ENCODE data around the gene REV3L. TPM values are rescaled to one million over a fixed set of nuclear protein-coding genes. Genes with fewer than 3 reads are reported as not detected.

The REV3L gene
- total RNA-seq, 1 experiment from 2014 or later: 12.8 TPM

DNA sequence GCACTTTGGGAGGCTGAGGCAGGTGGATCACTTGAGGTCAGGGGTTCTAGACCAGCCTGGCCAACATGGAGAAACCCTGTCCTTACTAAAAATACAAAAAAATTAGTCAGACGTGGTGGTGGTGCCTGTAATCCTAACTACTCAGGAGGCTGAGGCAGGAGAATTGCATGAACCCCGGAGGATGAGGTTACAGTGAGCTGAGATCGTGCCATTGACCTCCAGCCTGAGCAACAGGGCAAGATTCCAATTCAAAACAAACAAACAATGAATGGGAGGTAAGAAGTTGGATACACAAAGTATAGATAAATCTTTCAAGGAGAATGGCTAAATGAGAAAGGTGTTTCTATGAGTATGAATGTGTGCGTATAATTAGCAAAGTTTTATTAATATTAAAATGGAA is 75.3 kb downstream of the REV3L start:
- ATAC-seq: no peak
- RAD21 ChIA-PET (ENCODE audit: low non-redundant PET in 1 of 2, low total read pairs in 2 of 2, uncharacterized antibody in 2 of 2, unreplicated experiment in 2 of 2): no interaction called here

More for the DNA sequence above, 75.3 kb downstream of the REV3L start:
- no peaks in the 10 kb centered on the region for H3K9me2 ChIP-seq (ENCODE audit: insufficient read depth)
- TF ChIP-seq FOSL1 (IDR thresholded peaks at IDR 0.05; ENCODE audit: low read depth): no peak
- TF ChIP-seq SP1 (IDR thresholded peaks at IDR 0.05; ENCODE audit: low read depth): no peak
- no peak for TF ChIP-seq SRF (IDR thresholded peaks at IDR 0.05; ENCODE audit: low read depth)
- no peak for TF ChIP-seq ZBTB33 (IDR thresholded peaks at IDR 0.05; ENCODE audit: extremely low read depth, insufficient replicate concordance, low read length)
- TF ChIP-seq, protein P1, sequence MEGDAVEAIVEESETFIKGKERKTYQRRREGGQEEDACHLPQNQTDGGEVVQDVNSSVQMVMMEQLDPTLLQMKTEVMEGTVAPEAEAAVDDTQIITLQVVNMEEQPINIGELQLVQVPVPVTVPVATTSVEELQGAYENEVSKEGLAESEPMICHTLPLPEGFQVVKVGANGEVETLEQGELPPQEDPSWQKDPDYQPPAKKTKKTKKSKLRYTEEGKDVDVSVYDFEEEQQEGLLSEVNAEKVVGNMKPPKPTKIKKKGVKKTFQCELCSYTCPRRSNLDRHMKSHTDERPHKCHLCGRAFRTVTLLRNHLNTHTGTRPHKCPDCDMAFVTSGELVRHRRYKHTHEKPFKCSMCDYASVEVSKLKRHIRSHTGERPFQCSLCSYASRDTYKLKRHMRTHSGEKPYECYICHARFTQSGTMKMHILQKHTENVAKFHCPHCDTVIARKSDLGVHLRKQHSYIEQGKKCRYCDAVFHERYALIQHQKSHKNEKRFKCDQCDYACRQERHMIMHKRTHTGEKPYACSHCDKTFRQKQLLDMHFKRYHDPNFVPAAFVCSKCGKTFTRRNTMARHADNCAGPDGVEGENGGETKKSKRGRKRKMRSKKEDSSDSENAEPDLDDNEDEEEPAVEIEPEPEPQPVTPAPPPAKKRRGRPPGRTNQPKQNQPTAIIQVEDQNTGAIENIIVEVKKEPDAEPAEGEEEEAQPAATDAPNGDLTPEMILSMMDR (IDR thresholded peaks at IDR 0.05 in 2 of 3, conservative IDR thresholded peaks at IDR 0.05 in 1 of 3; ENCODE audit: borderline replicate concordance in 1 of 3, insufficient read depth in 1 of 3, low read depth in 2 of 3, low read length in 2 of 3): no peak
- TF ChIP-seq EZH2phosphoT487 (IDR thresholded peaks at IDR 0.05; ENCODE audit: borderline replicate concordance): no peak
- no peak for TF ChIP-seq YY1 (IDR thresholded peaks at IDR 0.05; ENCODE audit: extremely low read depth, insufficient replicate concordance, low read depth, low read length)
- TF ChIP-seq ZFX (IDR thresholded peaks at IDR 0.05): no peak
- no peak for TF ChIP-seq POLR2A (IDR thresholded peaks at IDR 0.05; ENCODE audit: borderline replicate concordance, extremely low read depth, insufficient read depth, insufficient read length)
- TF ChIP-seq ELF1 (IDR thresholded peaks at IDR 0.05; ENCODE audit: borderline replicate concordance, low read depth): no peak
- TF ChIP-seq, protein P2, sequence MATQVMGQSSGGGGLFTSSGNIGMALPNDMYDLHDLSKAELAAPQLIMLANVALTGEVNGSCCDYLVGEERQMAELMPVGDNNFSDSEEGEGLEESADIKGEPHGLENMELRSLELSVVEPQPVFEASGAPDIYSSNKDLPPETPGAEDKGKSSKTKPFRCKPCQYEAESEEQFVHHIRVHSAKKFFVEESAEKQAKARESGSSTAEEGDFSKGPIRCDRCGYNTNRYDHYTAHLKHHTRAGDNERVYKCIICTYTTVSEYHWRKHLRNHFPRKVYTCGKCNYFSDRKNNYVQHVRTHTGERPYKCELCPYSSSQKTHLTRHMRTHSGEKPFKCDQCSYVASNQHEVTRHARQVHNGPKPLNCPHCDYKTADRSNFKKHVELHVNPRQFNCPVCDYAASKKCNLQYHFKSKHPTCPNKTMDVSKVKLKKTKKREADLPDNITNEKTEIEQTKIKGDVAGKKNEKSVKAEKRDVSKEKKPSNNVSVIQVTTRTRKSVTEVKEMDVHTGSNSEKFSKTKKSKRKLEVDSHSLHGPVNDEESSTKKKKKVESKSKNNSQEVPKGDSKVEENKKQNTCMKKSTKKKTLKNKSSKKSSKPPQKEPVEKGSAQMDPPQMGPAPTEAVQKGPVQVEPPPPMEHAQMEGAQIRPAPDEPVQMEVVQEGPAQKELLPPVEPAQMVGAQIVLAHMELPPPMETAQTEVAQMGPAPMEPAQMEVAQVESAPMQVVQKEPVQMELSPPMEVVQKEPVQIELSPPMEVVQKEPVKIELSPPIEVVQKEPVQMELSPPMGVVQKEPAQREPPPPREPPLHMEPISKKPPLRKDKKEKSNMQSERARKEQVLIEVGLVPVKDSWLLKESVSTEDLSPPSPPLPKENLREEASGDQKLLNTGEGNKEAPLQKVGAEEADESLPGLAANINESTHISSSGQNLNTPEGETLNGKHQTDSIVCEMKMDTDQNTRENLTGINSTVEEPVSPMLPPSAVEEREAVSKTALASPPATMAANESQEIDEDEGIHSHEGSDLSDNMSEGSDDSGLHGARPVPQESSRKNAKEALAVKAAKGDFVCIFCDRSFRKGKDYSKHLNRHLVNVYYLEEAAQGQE (IDR thresholded peaks at IDR 0.05; ENCODE audit: low read depth): no peak
- TF ChIP-seq TCF7L2 (IDR thresholded peaks at IDR 0.05; ENCODE audit: borderline replicate concordance, extremely low read depth, insufficient read depth, insufficient read length): no peak
- H3K27me3 ChIP-seq (ENCODE audit: insufficient read depth, low read length): no peaks in the 10 kb centered on the region
- ChIA-PET POLR2A (no interaction called here), CTCF (no interaction called here)
- H3K79me2 ChIP-seq (ENCODE audit: insufficient read depth, low read length): no peaks in the 10 kb centered on the region
- DNase-seq (ENCODE audit: low read depth, low spot score): no peak
- BruUV-seq (replicated peaks): no TSS peak
- no peak overlapping the region for H3K9ac ChIP-seq (ENCODE audit: low read length)
- no peaks in the 10 kb centered on the region for H3K4me1 ChIP-seq (ENCODE audit: control insufficient read depth in 1 of 2, insufficient read depth in 2 of 2, low read length in 2 of 2)
- intact Hi-C loops (cut with micrococcal nuclease): no loop called here
- H3K36me3 ChIP-seq (ENCODE audit: control insufficient read depth in 1 of 2, insufficient read depth in 2 of 2, low read length in 2 of 2): peaks cover 0 to 11% of the 10 kb centered on the region in 2 experiments; a peak in 1 of 4 replicates
- no peak overlapping the region for H3K4me3 ChIP-seq (replicated peaks in 1 of 2; ENCODE audit: low read depth in 1 of 2, low read length in 2 of 2)
- H4K20me1 ChIP-seq (ENCODE audit: insufficient read depth): no peaks in the 10 kb centered on the region
- no peak overlapping the region for H3K4me2 ChIP-seq (ENCODE audit: low read length)
- no peak overlapping the region for H2AFZ ChIP-seq (ENCODE audit: low read depth, low read length, poor library complexity, severe bottlenecking)
- H3K9me3 ChIP-seq (ENCODE audit: control insufficient read depth in 1 of 2, insufficient read depth in 1 of 2, low read depth in 1 of 2, low read length in 2 of 2): no peaks in the 10 kb centered on the region
- no peak overlapping the region for H3K27ac ChIP-seq (ENCODE audit: low read depth, low read length)
